Measurements from ENCODE around the gene VIP.

VIP gene

DNA sequence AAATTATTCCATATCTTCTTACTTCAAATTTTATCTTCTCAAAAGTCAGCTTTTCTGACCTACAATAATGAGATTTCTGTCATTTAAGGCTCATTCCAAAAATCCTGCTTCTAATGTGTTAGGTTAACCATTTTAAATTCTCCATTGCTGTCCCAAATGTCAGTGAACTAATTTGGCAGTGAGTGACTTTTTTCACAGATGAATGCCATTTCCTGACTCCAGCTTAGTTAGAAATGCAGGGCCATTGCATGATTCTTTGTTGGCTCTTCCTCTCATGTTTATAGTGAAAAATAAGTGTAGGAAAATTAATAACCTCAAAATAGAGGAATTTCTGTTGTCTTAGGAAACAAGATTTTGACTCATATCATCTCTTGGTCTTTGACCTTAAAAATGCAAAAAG lies 44.1 kb downstream of the VIP start:
- no peaks in the 10 kb centered on the region for H3K9me3 ChIP-seq (ENCODE audit: control insufficient read depth, insufficient read depth, low read length)
- H3K36me3 ChIP-seq (ENCODE audit: control insufficient read depth, insufficient read depth, low read length) = no peaks in the 10 kb centered on the region
- H3K4me1 ChIP-seq (ENCODE audit: control insufficient read depth, insufficient read depth, low read length) = no peaks in the 10 kb centered on the region
- H3K4me3 ChIP-seq (ENCODE audit: low read depth, low read length) = no peak overlapping the region
- no peaks in the 10 kb centered on the region for H3K27me3 ChIP-seq (ENCODE audit: control insufficient read depth, insufficient read depth, low read length)
- no peak overlapping the region for H3K9ac ChIP-seq (ENCODE audit: low read depth, low read length)

DNA sequence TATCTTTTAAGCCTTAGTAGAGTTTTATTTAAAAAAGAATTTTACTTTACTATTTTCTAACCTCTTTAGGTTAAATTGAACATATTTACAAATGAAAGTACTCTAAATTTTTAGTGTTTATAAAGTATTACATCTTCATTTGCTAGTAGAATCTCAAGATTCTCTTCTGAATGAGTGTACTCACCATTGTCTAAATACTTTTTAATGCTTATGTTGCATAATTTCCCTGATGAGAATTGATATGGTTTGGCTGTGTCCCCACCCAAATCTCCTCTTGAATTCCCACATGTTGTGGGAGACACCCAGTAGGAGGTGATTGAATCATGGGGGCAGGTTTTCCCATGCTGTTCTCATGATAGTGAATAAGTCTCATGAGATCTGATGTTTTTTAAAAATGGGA lies 53.6 kb downstream of the VIP start:
- Histone ChIP-seq H3K9ac (ENCODE audit: low read depth, low read length) (no peak overlapping the region), H3K9me3 (ENCODE audit: control insufficient read depth, insufficient read depth, low read length) (no peaks in the 10 kb centered on the region), H3K4me3 (ENCODE audit: low read depth, low read length) (no peak overlapping the region), H3K4me1 (ENCODE audit: control insufficient read depth, insufficient read depth, low read length) (peaks cover 2% of the 10 kb centered on the region), H3K36me3 (ENCODE audit: control insufficient read depth, insufficient read depth, low read length) (no peaks in the 10 kb centered on the region), H3K27me3 (ENCODE audit: control insufficient read depth, insufficient read depth, low read length) (no peaks in the 10 kb centered on the region)

Measured in iPS-15b (cell line).